Measurements from ENCODE around the gene PDZD11.
"Not testable (repeated sequence)": the region's sequence is repeated elsewhere in the genome, so short reads cannot be mapped to it uniquely, and the experiment has no call there.

Gene PDZD11

DNA sequence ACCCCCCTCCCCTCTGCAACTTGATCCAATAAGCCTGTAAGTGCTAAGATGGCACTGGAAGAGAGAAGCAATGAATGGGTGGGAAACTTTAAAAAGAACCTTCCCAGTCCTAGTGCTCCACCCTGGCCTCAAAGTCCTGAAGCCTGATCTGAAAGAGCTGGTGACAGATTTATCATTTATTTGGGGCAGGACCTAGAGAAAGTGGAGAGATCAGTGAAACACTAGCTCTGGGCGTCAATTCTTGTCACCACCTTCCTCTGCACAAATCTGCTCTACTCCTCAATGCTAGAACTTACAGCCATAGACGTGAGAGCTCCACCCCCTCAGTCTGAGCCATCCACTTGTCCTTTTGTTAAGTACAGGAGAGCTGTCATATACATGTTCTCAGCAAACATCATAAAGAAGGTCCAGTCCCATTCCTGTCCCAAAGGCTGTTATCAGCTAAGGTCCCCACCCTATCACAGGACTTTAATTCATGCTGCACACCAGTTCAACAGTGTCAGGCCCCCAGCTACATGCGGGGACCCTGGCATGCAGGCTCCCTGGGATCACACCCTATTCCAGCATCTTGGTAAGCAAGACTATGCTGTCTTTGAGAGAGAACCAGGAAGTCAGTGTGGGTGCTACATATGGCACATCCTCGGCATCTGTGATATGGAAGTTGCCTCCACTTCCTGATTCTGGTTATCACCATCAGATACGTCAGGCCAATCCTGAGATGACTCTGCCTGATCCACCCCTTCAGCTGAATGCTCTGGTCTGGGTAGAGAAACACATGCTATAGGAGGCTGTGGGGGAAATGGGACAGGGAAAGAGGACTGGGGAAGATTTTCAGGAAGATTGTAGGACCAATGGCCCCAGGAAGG is 32.1 kb downstream of the PDZD11 start:
- Histone ChIP-seq H3K4me3 (ENCODE audit: low read depth, low read length) (no peak overlapping the region), H3K4me1 (ENCODE audit: control insufficient read depth, insufficient read depth, low read length) (peaks cover 1% of the 10 kb centered on the region; the same call in 1 of the 2 replicates), H3K27me3 (ENCODE audit: control insufficient read depth, insufficient read depth, low read length) (no peaks in the 10 kb centered on the region), H3K27ac (ENCODE audit: low read depth, low read length) (no peak overlapping the region), H3K9me3 (ENCODE audit: control insufficient read depth, insufficient read depth, low read depth, low read length) (peaks cover 15% of the 10 kb centered on the region; the same call in 1 of the 2 replicates), H3K36me3 (ENCODE audit: control insufficient read depth, insufficient read depth, low read length) (no peaks in the 10 kb centered on the region), H3K9ac (ENCODE audit: low read length) (no peak overlapping the region)

DNA sequence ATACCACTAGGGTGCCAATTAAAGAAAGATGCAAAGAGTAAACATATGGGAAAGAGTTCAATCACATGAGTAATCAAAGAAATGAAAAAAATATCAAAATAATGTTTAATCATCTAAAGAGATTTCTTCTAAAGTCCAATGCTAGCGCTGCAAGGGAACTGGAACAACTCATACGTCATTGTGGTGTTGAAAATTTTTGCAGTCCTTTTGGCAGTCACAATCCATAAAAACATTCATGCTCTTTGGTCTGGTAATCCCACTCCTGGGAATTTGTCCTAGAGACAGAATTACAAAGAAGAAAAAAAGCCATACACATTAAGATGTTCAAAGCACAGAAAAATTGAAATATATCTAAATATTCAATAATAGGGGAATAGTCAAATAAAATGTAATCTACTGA is 34.3 kb downstream of the PDZD11 start:
- H3K4me3 ChIP-seq (ENCODE audit: low read depth, low read length): no peak overlapping the region
- H3K27ac ChIP-seq (ENCODE audit: low read depth, low read length): no peak overlapping the region
- no peaks in the 10 kb centered on the region; the same call in 1 of the 2 replicates for H3K4me1 ChIP-seq (ENCODE audit: control insufficient read depth, insufficient read depth, low read length)
- peaks cover 15% of the 10 kb centered on the region; the same call in 1 of the 2 replicates for H3K9me3 ChIP-seq (ENCODE audit: control insufficient read depth, insufficient read depth, low read depth, low read length)
- H3K27me3 ChIP-seq (ENCODE audit: control insufficient read depth, insufficient read depth, low read length): no peaks in the 10 kb centered on the region
- H3K36me3 ChIP-seq (ENCODE audit: control insufficient read depth, insufficient read depth, low read length): no peaks in the 10 kb centered on the region
- H3K9ac ChIP-seq (ENCODE audit: low read length): no peak overlapping the region

DNA sequence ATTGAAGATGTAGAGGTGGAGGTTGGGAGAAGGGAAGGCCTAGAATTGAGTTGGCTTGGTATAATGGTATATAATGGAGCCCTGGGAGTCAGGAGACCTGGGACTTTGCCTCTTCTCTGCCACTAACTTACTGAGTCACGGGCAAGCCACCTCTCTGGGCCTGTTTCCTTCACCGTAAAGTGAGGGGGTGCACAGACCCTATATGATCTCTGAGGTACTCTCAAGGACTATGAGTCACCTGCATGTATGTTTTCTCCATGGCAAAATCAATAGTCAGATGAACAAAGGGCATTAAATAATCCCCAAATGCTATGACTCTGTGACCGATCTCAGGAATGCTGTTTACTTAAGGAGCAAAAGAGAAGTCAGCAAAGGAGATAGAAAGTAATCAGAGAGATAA is 34.8 kb downstream of the PDZD11 start:
- no peak overlapping the region for H3K9ac ChIP-seq (ENCODE audit: low read length)
- no peaks in the 10 kb centered on the region; the same call in 1 of the 2 replicates for H3K4me1 ChIP-seq (ENCODE audit: control insufficient read depth, insufficient read depth, low read length)
- H3K36me3 ChIP-seq (ENCODE audit: control insufficient read depth, insufficient read depth, low read length): no peaks in the 10 kb centered on the region
- peaks cover 15% of the 10 kb centered on the region; the same call in 1 of the 2 replicates for H3K9me3 ChIP-seq (ENCODE audit: control insufficient read depth, insufficient read depth, low read depth, low read length)
- H3K27ac ChIP-seq (ENCODE audit: low read depth, low read length): no peak overlapping the region
- no peaks in the 10 kb centered on the region for H3K27me3 ChIP-seq (ENCODE audit: control insufficient read depth, insufficient read depth, low read length)
- no peak overlapping the region for H3K4me3 ChIP-seq (ENCODE audit: low read depth, low read length)

- Histone ChIP-seq H3K9me3 (ENCODE audit: control insufficient read depth, insufficient read depth, low read depth, low read length) (peaks cover 11% of the 10 kb centered on the region; the same call in 1 of the 2 replicates), H3K4me3 (ENCODE audit: low read depth, low read length) (no peak overlapping the region), H3K9ac (ENCODE audit: low read length) (no peak overlapping the region), H3K27me3 (ENCODE audit: control insufficient read depth, insufficient read depth, low read length) (no peaks in the 10 kb centered on the region), H3K27ac (ENCODE audit: low read depth, low read length) (no peak overlapping the region), H3K4me1 (ENCODE audit: control insufficient read depth, insufficient read depth, low read length) (no peaks in the 10 kb centered on the region; the same call in 1 of the 2 replicates), H3K36me3 (ENCODE audit: control insufficient read depth, insufficient read depth, low read length) (no peaks in the 10 kb centered on the region)
Measured at GRCh38 chrX:70254063-70254400, 35.7 kb downstream of the PDZD11 start.

DNA sequence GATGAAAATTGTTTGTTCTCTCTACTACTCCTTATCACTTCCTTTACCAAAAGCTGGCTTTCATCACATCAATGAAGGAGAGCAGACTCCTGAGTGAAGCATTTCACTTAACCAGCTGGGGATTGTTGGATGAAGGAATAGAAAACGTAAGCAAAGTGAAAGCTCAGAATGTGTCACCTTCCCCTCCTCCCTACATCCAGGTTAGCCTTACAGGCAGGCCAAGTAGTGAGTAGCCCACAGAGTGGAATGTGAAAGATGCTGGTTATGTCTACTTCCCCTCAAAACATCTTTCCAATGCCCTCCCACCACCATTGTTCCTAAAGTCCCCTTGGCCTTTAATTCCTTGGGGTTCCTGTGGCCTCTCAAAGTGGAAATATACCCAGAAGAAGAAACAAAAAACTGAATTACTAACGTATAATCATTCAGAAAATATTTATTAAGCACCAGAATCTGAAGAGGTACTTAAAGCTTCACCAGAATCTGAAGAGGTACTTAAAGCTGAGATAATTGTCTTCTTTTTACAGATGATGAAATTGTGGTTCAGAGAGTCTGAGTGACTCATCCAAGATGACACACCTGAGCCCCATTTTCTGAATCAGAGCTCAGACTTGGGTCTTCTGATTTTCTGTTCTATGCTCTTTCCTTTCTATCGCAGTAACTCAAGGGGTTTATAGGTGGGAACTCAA is 36.2 kb downstream of the PDZD11 start:
- no peaks in the 10 kb centered on the region for H3K27me3 ChIP-seq (ENCODE audit: control insufficient read depth, insufficient read depth, low read length)
- H3K36me3 ChIP-seq (ENCODE audit: control insufficient read depth, insufficient read depth, low read length): no peaks in the 10 kb centered on the region
- H3K9me3 ChIP-seq (ENCODE audit: control insufficient read depth, insufficient read depth, low read depth, low read length): peaks cover 7% of the 10 kb centered on the region; the same call in 1 of the 2 replicates
- no peak overlapping the region for H3K4me3 ChIP-seq (ENCODE audit: low read depth, low read length)
- H3K27ac ChIP-seq (ENCODE audit: low read depth, low read length): no peak overlapping the region
- no peaks in the 10 kb centered on the region; the same call in 1 of the 2 replicates for H3K4me1 ChIP-seq (ENCODE audit: control insufficient read depth, insufficient read depth, low read length)
- no peak overlapping the region for H3K9ac ChIP-seq (ENCODE audit: low read length)

GRCh38 chrX:70252491-70252890 is 37.2 kb downstream of the PDZD11 start:
- H3K4me3 ChIP-seq (ENCODE audit: low read depth, low read length): no peak overlapping the region
- H3K4me1 ChIP-seq (ENCODE audit: control insufficient read depth, insufficient read depth, low read length): no peaks in the 10 kb centered on the region; the same call in 1 of the 2 replicates
- no peaks in the 10 kb centered on the region for H3K27me3 ChIP-seq (ENCODE audit: control insufficient read depth, insufficient read depth, low read length)
- no peaks in the 10 kb centered on the region for H3K36me3 ChIP-seq (ENCODE audit: control insufficient read depth, insufficient read depth, low read length)
- no peak overlapping the region for H3K27ac ChIP-seq (ENCODE audit: low read depth, low read length)
- no peaks in the 10 kb centered on the region; the same call in 1 of the 2 replicates for H3K9me3 ChIP-seq (ENCODE audit: control insufficient read depth, insufficient read depth, low read depth, low read length)
- H3K9ac ChIP-seq (ENCODE audit: low read length): no peak overlapping the region

GRCh38 chrX:70247252-70247651 is 42.5 kb downstream of the PDZD11 start:
- Histone ChIP-seq H3K27me3 (ENCODE audit: control insufficient read depth, insufficient read depth, low read length) (no peaks in the 10 kb centered on the region), H3K27ac (ENCODE audit: low read depth, low read length) (no peak overlapping the region)

DNA sequence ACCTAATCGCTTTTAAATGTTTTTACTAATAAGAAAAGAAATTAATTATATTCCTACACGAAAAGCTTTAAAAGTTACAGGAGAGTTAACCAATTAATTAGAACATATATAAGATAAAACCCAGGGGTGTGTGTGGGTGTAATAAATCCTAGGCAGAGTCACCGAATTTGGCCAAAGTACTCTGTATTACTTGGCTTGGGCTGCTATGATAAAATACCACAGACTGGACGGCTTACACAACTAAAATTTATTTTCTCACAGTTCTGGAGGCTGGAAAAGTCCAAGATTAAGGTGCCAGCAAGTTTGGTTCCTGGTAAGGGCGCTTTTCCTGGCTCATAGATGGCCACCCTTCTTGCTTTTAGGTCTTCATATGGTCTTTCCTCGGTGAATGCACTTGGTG is 44.8 kb downstream of the PDZD11 start:
- no peak overlapping the region for H3K27ac ChIP-seq (ENCODE audit: low read depth, low read length)

More at GRCh38 chrX:70247252-70247651, 42.5 kb downstream of the PDZD11 start:
- H3K4me3 ChIP-seq (ENCODE audit: low read depth, low read length): no peak overlapping the region
- H3K4me1 ChIP-seq (ENCODE audit: control insufficient read depth, insufficient read depth, low read length): no peaks in the 10 kb centered on the region; the same call in 1 of the 2 replicates
- peaks cover under 1% of the 10 kb centered on the region; the same call in 1 of the 2 replicates for H3K9me3 ChIP-seq (ENCODE audit: control insufficient read depth, insufficient read depth, low read depth, low read length)
- no peak overlapping the region for H3K9ac ChIP-seq (ENCODE audit: low read length)
- H3K36me3 ChIP-seq (ENCODE audit: control insufficient read depth, insufficient read depth, low read length): no peaks in the 10 kb centered on the region

DNA sequence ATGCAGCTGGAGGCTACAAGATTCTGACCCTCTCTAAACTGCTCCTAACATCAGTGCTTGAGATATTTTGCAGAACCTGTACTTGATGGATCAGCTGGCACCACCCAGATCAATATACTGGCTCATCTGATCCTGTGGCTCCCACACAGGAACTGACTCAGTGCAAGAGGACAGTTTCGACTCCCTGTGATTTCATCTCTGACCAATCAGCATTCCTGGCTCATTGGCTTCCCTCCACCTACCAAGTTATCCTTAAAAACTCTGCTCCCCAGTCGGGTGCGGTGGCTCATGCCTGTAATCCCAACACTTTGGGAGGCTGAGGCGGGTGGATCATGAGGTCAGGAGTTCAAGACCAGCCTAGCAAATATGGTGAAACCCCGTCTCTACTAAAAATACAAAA is 46.1 kb downstream of the PDZD11 start:
- not testable (repeated sequence) for H3K4me1 ChIP-seq (ENCODE audit: control insufficient read depth, insufficient read depth, low read length); H3K27me3 ChIP-seq (ENCODE audit: control insufficient read depth, insufficient read depth, low read length); H3K36me3 ChIP-seq (ENCODE audit: control insufficient read depth, insufficient read depth, low read length); H3K9ac ChIP-seq (ENCODE audit: low read length); H3K9me3 ChIP-seq (ENCODE audit: control insufficient read depth, insufficient read depth, low read depth, low read length); H3K4me3 ChIP-seq (ENCODE audit: low read depth, low read length); H3K27ac ChIP-seq (ENCODE audit: low read depth, low read length)

More for the DNA sequence above, 44.8 kb downstream of the PDZD11 start:
- no peaks in the 10 kb centered on the region; the same call in 1 of the 2 replicates for H3K4me1 ChIP-seq (ENCODE audit: control insufficient read depth, insufficient read depth, low read length)
- no peak overlapping the region for H3K4me3 ChIP-seq (ENCODE audit: low read depth, low read length)
- no peaks in the 10 kb centered on the region for H3K27me3 ChIP-seq (ENCODE audit: control insufficient read depth, insufficient read depth, low read length)
- no peak overlapping the region for H3K9ac ChIP-seq (ENCODE audit: low read length)
- peaks cover 5% of the 10 kb centered on the region; the same call in 1 of the 2 replicates for H3K9me3 ChIP-seq (ENCODE audit: control insufficient read depth, insufficient read depth, low read depth, low read length)
- no peaks in the 10 kb centered on the region for H3K36me3 ChIP-seq (ENCODE audit: control insufficient read depth, insufficient read depth, low read length)

GRCh38 chrX:70241501-70241900 is 48.2 kb downstream of the PDZD11 start:
- Histone ChIP-seq H3K27me3 (ENCODE audit: control insufficient read depth, insufficient read depth, low read length) (no peaks in the 10 kb centered on the region), H3K9me3 (ENCODE audit: control insufficient read depth, insufficient read depth, low read depth, low read length) (peaks cover 5% of the 10 kb centered on the region; the same call in 1 of the 2 replicates), H3K9ac (ENCODE audit: low read length) (no peak overlapping the region), H3K27ac (ENCODE audit: low read depth, low read length) (no peak overlapping the region), H3K4me3 (ENCODE audit: low read depth, low read length) (no peak overlapping the region), H3K36me3 (ENCODE audit: control insufficient read depth, insufficient read depth, low read length) (no peaks in the 10 kb centered on the region), H3K4me1 (ENCODE audit: control insufficient read depth, insufficient read depth, low read length) (no peaks in the 10 kb centered on the region; the same call in 1 of the 2 replicates)

GRCh38 chrX:70240751-70241150 is 49.0 kb downstream of the PDZD11 start:
- H3K27me3 ChIP-seq (ENCODE audit: control insufficient read depth, insufficient read depth, low read length): no peaks in the 10 kb centered on the region

More at GRCh38 chrX:70240751-70241150, 49.0 kb downstream of the PDZD11 start:
- Histone ChIP-seq H3K4me1 (ENCODE audit: control insufficient read depth, insufficient read depth, low read length) (no peaks in the 10 kb centered on the region; the same call in 1 of the 2 replicates), H3K9me3 (ENCODE audit: control insufficient read depth, insufficient read depth, low read depth, low read length) (peaks cover 6% of the 10 kb centered on the region; the same call in 1 of the 2 replicates), H3K4me3 (ENCODE audit: low read depth, low read length) (no peak overlapping the region), H3K36me3 (ENCODE audit: control insufficient read depth, insufficient read depth, low read length) (no peaks in the 10 kb centered on the region), H3K27ac (ENCODE audit: low read depth, low read length) (no peak overlapping the region), H3K9ac (ENCODE audit: low read length) (no peak overlapping the region)
